ENCODE measurements around the gene TBC1D19.
"Not testable (repeated sequence)": the region's sequence is repeated elsewhere in the genome, so short reads cannot be mapped to it uniquely, and the experiment has no call there.

TBC1D19 gene

GRCh38 chr4:26611885-26612284, 28.0 kb downstream of the TBC1D19 start:
- no peaks in the 10 kb centered on the region for H3K36me3 ChIP-seq (ENCODE audit: control insufficient read depth, insufficient read depth, low read length)
- no peaks in the 10 kb centered on the region for H3K27me3 ChIP-seq (replicated peaks; ENCODE audit: control insufficient read depth, insufficient read depth, low read length)
- no peak for TF ChIP-seq CTCF (IDR thresholded peaks at IDR 0.05; ENCODE audit: insufficient read depth, low read length, poor library complexity, severe bottlenecking)
- H3K4me3 ChIP-seq (replicated peaks; ENCODE audit: low read depth, low read length): no peak overlapping the region
- no peak for DNase-seq (ENCODE audit: extremely low read depth, insufficient read length)

GRCh38 chr4:26613237-26613636, 29.4 kb downstream of the TBC1D19 start:
- Histone ChIP-seq H3K36me3 (ENCODE audit: control insufficient read depth, insufficient read depth, low read length) (no peaks in the 10 kb centered on the region), H3K27me3 (replicated peaks; ENCODE audit: control insufficient read depth, insufficient read depth, low read length) (no peaks in the 10 kb centered on the region), H3K4me3 (replicated peaks; ENCODE audit: low read depth, low read length) (no peak overlapping the region)
- DNase-seq (ENCODE audit: extremely low read depth, insufficient read length): no peak
- no peak for TF ChIP-seq CTCF (IDR thresholded peaks at IDR 0.05; ENCODE audit: insufficient read depth, low read length, poor library complexity, severe bottlenecking)

GRCh38 chr4:26613735-26614134, 29.9 kb downstream of the TBC1D19 start:
- DNase-seq (ENCODE audit: extremely low read depth, insufficient read length): no peak
- no peak overlapping the region for H3K4me3 ChIP-seq (replicated peaks; ENCODE audit: low read depth, low read length)

GRCh38 chr4:26619784-26620183, 35.9 kb downstream of the TBC1D19 start:
- DNase-seq (ENCODE audit: extremely low read depth, insufficient read length): no peak
- no peaks in the 10 kb centered on the region for H3K27me3 ChIP-seq (replicated peaks; ENCODE audit: control insufficient read depth, insufficient read depth, low read length)
- H3K36me3 ChIP-seq (ENCODE audit: control insufficient read depth, insufficient read depth, low read length): no peaks in the 10 kb centered on the region
- TF ChIP-seq CTCF (IDR thresholded peaks at IDR 0.05; ENCODE audit: insufficient read depth, low read length, poor library complexity, severe bottlenecking): no peak
- H3K4me3 ChIP-seq (replicated peaks; ENCODE audit: low read depth, low read length): no peak overlapping the region

More at GRCh38 chr4:26613735-26614134, 29.9 kb downstream of the TBC1D19 start:
- H3K36me3 ChIP-seq (ENCODE audit: control insufficient read depth, insufficient read depth, low read length): no peaks in the 10 kb centered on the region
- TF ChIP-seq CTCF (IDR thresholded peaks at IDR 0.05; ENCODE audit: insufficient read depth, low read length, poor library complexity, severe bottlenecking): no peak
- no peaks in the 10 kb centered on the region for H3K27me3 ChIP-seq (replicated peaks; ENCODE audit: control insufficient read depth, insufficient read depth, low read length)

GRCh38 chr4:26621366-26621765, 37.5 kb downstream of the TBC1D19 start:
- Histone ChIP-seq H3K36me3 (ENCODE audit: control insufficient read depth, insufficient read depth, low read length) (no peaks in the 10 kb centered on the region), H3K27me3 (replicated peaks; ENCODE audit: control insufficient read depth, insufficient read depth, low read length) (no peaks in the 10 kb centered on the region), H3K4me3 (replicated peaks; ENCODE audit: low read depth, low read length) (no peak overlapping the region)
- no peak for TF ChIP-seq CTCF (IDR thresholded peaks at IDR 0.05; ENCODE audit: insufficient read depth, low read length, poor library complexity, severe bottlenecking)
- DNase-seq (ENCODE audit: extremely low read depth, insufficient read length): no peak

GRCh38 chr4:26622913-26623312, 39.0 kb downstream of the TBC1D19 start:
- no peak for DNase-seq (ENCODE audit: extremely low read depth, insufficient read length)
- no peak for TF ChIP-seq CTCF (IDR thresholded peaks at IDR 0.05; ENCODE audit: insufficient read depth, low read length, poor library complexity, severe bottlenecking)
- Histone ChIP-seq H3K4me3 (replicated peaks; ENCODE audit: low read depth, low read length) (no peak overlapping the region), H3K36me3 (ENCODE audit: control insufficient read depth, insufficient read depth, low read length) (no peaks in the 10 kb centered on the region), H3K27me3 (replicated peaks; ENCODE audit: control insufficient read depth, insufficient read depth, low read length) (no peaks in the 10 kb centered on the region)

GRCh38 chr4:26626658-26627057, 42.8 kb downstream of the TBC1D19 start:
- not testable (repeated sequence) for DNase-seq (ENCODE audit: extremely low read depth, insufficient read length); H3K27me3 ChIP-seq (replicated peaks; ENCODE audit: control insufficient read depth, insufficient read depth, low read length); H3K36me3 ChIP-seq (ENCODE audit: control insufficient read depth, insufficient read depth, low read length); H3K4me3 ChIP-seq (replicated peaks; ENCODE audit: low read depth, low read length)
